ENCODE measurements around the gene TTC29.
"Not testable (repeated sequence)": the region's sequence is repeated elsewhere in the genome, so short reads cannot be mapped to it uniquely, and the experiment has no call there.

The TTC29 gene

DNA sequence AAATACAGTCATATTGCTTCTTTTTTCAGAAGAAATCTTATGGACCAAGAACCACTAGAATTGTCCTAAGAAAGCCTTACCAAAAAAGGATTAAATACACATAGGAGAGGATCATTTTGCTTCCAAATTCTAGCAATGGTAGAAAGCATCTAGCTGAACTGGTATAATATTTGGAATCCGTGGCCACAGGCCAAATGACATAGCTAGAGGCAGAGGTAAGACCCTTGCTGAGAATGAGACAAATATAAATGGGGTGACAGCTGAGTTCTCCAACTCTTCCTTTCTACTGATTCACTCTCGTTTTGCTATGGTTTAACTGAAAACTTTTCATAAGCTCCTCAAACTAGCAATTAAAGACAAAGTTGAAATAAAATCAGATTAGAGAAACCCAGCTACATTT, 150.0 kb downstream of the TTC29 start:
- Histone ChIP-seq H3K36me3 (ENCODE audit: control insufficient read depth, insufficient read depth, low read length, severe bottlenecking) (no peaks in the 10 kb centered on the region), H3K9me3 (ENCODE audit: control insufficient read depth, low read length) (no peaks in the 10 kb centered on the region), H3K4me3 (ENCODE audit: low read length) (no peak overlapping the region), H3K4me1 (ENCODE audit: control insufficient read depth, insufficient read depth, low read length) (no peaks in the 10 kb centered on the region), H3K9ac (ENCODE audit: low read length) (no peak overlapping the region), H3K27me3 (replicated peaks; ENCODE audit: control insufficient read depth, insufficient read depth, low read length) (no peaks in the 10 kb centered on the region)
- DNase-seq (ENCODE audit: low read depth) = no peak

DNA sequence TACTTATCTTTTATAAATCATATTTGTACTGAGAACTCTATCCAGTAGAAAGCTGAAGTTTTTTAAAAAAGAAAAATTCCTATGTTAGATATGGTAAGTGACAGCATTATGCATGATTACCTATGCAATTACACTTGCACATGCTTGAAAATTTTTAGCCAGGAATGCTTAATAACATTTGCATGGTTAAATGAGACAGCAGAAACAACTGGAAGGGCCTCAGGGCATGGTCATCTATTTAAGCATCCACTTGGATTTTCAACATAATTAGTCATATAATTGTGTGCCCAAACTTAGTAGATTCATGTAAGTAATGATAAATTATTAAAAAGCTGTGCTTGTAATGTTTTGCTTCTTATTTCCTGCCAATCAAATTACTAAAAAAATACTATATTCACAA, 151.9 kb downstream of the TTC29 start:
- Histone ChIP-seq H3K36me3 (ENCODE audit: control insufficient read depth, insufficient read depth, low read length, severe bottlenecking) (no peaks in the 10 kb centered on the region), H3K9me3 (ENCODE audit: control insufficient read depth, low read length) (no peaks in the 10 kb centered on the region), H3K4me3 (ENCODE audit: low read length) (no peak overlapping the region), H3K27me3 (replicated peaks; ENCODE audit: control insufficient read depth, insufficient read depth, low read length) (no peaks in the 10 kb centered on the region), H3K4me1 (ENCODE audit: control insufficient read depth, insufficient read depth, low read length) (no peaks in the 10 kb centered on the region), H3K9ac (ENCODE audit: low read length) (no peak overlapping the region)
- DNase-seq (ENCODE audit: low read depth) = no peak

DNA sequence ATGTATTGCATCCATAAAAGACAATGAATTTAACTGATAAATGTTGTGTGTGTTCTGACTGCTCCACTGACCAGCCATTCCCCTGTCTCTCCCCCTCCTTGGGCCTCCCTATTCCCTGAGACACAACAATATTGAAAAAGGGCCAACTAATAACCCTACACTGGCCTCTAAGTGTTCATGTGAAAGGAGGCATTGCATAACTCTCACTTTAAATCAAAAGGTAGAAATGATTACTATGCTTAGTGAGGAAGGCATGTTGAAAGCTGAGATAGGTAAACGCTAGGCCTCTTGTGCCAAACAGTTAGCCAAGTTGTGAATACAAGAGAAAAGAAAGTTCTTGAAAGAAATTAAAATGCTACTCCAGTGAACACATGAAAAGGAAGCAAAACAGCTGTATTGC, 154.2 kb downstream of the TTC29 start:
- Histone ChIP-seq H3K4me1 (ENCODE audit: control insufficient read depth, insufficient read depth, low read length) (no peaks in the 10 kb centered on the region), H3K9ac (ENCODE audit: low read length) (no peak overlapping the region), H3K9me3 (ENCODE audit: control insufficient read depth, low read length) (no peaks in the 10 kb centered on the region), H3K27me3 (replicated peaks; ENCODE audit: control insufficient read depth, insufficient read depth, low read length) (no peaks in the 10 kb centered on the region), H3K36me3 (ENCODE audit: control insufficient read depth, insufficient read depth, low read length, severe bottlenecking) (no peaks in the 10 kb centered on the region), H3K4me3 (ENCODE audit: low read length) (no peak overlapping the region)
- no peak for DNase-seq (ENCODE audit: low read depth)

DNA sequence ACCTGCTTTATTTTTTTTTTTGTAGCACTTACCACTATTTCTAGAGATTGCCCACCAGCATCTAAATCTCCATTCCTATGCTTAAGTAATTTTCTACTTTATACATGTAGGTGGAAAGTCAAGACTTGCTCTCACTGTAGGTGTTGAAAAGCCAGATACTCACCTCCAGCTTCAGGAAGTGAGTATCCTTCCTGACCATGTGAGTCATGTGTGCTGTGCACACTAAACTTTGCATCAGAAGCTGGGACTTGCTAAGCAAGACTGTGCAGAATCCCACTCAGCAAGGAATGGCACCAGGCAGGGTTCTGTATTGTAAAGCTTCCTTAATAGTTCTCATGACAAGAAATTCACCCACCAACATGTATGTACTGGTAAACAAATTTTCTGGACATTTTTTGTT, 155.1 kb downstream of the TTC29 start:
- Histone ChIP-seq H3K9ac (ENCODE audit: low read length) (no peak overlapping the region), H3K4me3 (ENCODE audit: low read length) (no peak overlapping the region), H3K4me1 (ENCODE audit: control insufficient read depth, insufficient read depth, low read length) (no peaks in the 10 kb centered on the region), H3K36me3 (ENCODE audit: control insufficient read depth, insufficient read depth, low read length, severe bottlenecking) (no peaks in the 10 kb centered on the region), H3K27me3 (replicated peaks; ENCODE audit: control insufficient read depth, insufficient read depth, low read length) (no peaks in the 10 kb centered on the region), H3K9me3 (ENCODE audit: control insufficient read depth, low read length) (no peaks in the 10 kb centered on the region)
- no peak for DNase-seq (ENCODE audit: low read depth)

DNA sequence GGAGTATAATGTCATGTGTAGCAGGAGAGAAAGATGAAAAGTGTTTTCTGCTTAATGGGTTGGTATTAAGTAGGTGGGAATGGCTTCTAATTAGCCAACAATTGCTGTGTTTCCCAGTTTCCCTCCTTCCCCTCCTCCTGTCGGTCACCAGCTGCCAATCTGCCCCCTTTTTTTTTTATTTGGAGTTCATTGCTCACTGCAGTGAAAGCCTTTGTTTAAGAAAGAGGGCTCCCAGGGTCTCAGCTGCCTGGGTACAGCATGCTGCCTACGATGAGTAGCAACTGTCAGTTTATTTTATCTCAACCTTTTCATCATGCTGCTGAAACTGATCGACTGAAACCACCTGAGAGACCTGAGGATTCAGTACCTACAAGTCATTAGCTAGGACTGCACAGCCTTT, 157.9 kb downstream of the TTC29 start:
- no peak overlapping the region for H3K4me3 ChIP-seq (ENCODE audit: low read length)
- H3K27me3 ChIP-seq (replicated peaks; ENCODE audit: control insufficient read depth, insufficient read depth, low read length) = no peaks in the 10 kb centered on the region
- DNase-seq (ENCODE audit: low read depth) = no peak
- H3K9ac ChIP-seq (ENCODE audit: low read length) = no peak overlapping the region
- no peaks in the 10 kb centered on the region for H3K4me1 ChIP-seq (ENCODE audit: control insufficient read depth, insufficient read depth, low read length)
- no peaks in the 10 kb centered on the region for H3K9me3 ChIP-seq (ENCODE audit: control insufficient read depth, low read length)
- H3K36me3 ChIP-seq (ENCODE audit: control insufficient read depth, insufficient read depth, low read length, severe bottlenecking) = no peaks in the 10 kb centered on the region

DNA sequence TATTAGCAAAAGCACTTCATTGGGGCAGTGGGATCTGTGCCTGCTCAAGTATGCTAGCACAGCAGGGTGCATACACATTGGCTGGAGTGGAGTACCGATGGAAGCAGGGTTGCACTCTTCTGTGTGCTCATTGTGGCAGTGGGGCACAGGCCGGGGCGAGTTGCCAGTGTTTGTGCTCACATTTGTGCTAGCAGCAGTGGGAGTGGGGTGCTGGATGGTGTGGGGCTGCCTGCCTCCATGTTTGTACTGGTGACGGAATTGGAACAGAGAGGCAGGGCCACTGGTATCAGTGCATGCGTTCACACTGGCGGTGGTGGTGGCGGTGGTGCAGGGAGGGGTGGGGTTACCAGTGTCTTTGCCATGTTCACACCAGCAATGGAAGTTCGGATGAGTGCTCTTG, 169.0 kb downstream of the TTC29 start:
- no peaks in the 10 kb centered on the region for H3K36me3 ChIP-seq (ENCODE audit: control insufficient read depth, insufficient read depth, low read length, severe bottlenecking)

DNA sequence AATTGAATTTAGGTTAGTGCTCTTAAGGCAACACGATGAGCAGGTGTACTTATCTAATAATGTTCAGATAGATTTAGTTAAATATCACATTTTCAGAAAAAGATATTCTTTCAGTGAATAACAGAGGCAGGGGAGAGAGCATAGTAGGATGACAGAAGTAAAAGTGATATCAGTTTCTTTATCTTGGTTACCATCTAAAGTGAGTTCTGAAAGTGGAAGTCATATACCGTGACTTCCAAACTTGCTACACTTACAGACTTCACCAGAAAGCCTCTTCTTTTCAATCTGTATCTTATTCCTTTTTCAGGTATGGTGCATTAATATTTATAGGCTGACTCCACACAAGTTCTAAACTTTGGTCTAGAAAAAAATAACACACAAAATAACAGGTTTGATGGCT, 182.1 kb downstream of the TTC29 start:
- no peaks in the 10 kb centered on the region for H3K27me3 ChIP-seq (replicated peaks; ENCODE audit: control insufficient read depth, insufficient read depth, low read length)
- H3K4me1 ChIP-seq (ENCODE audit: control insufficient read depth, insufficient read depth, low read length) = no peaks in the 10 kb centered on the region
- DNase-seq (ENCODE audit: low read depth) = no peak
- no peaks in the 10 kb centered on the region for H3K9me3 ChIP-seq (ENCODE audit: control insufficient read depth, low read length)
- H3K9ac ChIP-seq (ENCODE audit: low read length) = no peak overlapping the region
- H3K36me3 ChIP-seq (ENCODE audit: control insufficient read depth, insufficient read depth, low read length, severe bottlenecking) = no peaks in the 10 kb centered on the region
- no peak overlapping the region for H3K4me3 ChIP-seq (ENCODE audit: low read length)

More for the DNA sequence above, 169.0 kb downstream of the TTC29 start:
- DNase-seq (ENCODE audit: low read depth) = no peak
- Histone ChIP-seq H3K9ac (ENCODE audit: low read length) (no peak overlapping the region), H3K27me3 (replicated peaks; ENCODE audit: control insufficient read depth, insufficient read depth, low read length) (no peaks in the 10 kb centered on the region), H3K9me3 (ENCODE audit: control insufficient read depth, low read length) (no peaks in the 10 kb centered on the region), H3K4me1 (ENCODE audit: control insufficient read depth, insufficient read depth, low read length) (no peaks in the 10 kb centered on the region), H3K4me3 (ENCODE audit: low read length) (no peak overlapping the region)

DNA sequence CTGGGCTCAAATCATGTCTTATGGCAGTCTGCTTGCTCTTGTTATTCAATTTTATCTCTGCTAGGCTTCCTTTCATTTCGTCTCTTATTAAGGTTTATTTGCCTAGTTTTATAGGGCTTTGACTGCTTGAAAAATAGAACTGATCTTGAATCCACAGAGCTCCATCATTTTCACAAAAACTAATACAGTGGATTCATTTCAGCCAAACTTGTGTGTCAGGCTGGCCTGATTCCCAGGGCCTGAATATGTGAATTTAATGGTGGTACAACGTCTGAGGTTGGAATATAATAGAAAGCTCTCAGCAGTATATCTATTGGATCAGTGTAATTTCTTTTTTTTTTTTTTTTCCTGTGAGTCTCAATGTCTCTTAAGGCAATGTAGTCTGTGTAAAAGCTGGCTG, 183.6 kb downstream of the TTC29 start:
- no peak for DNase-seq (ENCODE audit: low read depth)
- H3K36me3 ChIP-seq (ENCODE audit: control insufficient read depth, insufficient read depth, low read length, severe bottlenecking) = no peaks in the 10 kb centered on the region
- H3K27me3 ChIP-seq (replicated peaks; ENCODE audit: control insufficient read depth, insufficient read depth, low read length) = no peaks in the 10 kb centered on the region

DNA sequence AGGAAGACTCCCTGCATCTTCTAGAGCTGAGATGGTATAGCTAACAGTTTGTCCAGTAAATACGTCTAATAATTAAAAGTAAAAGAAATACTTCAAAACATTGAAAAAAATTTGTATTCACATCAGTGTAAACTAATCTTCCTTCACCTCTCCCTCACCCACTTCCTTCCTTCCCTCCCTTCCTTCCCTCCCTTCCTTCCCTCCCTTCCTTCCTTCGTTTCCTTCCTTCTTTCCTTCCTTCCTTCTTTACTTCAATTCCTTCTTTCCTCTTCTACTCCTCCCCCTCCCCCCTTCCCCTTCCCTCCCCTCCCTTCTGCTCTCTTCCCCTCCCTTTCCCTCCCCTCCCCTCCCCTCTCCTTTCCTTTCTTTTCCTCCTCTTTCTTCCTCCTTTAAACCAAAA, 203.2 kb downstream of the TTC29 start:
- no peak overlapping the region for H3K4me3 ChIP-seq (ENCODE audit: low read length)
- H3K36me3 ChIP-seq (ENCODE audit: control insufficient read depth, insufficient read depth, low read length, severe bottlenecking) = no peaks in the 10 kb centered on the region
- H3K4me1 ChIP-seq (ENCODE audit: control insufficient read depth, insufficient read depth, low read length) = no peaks in the 10 kb centered on the region
- H3K27me3 ChIP-seq (replicated peaks; ENCODE audit: control insufficient read depth, insufficient read depth, low read length) = peaks cover 6% of the 10 kb centered on the region
- no peaks in the 10 kb centered on the region for H3K9me3 ChIP-seq (ENCODE audit: control insufficient read depth, low read length)
- H3K9ac ChIP-seq (ENCODE audit: low read length) = no peak overlapping the region
- no peak for DNase-seq (ENCODE audit: low read depth)

More for the DNA sequence above, 183.6 kb downstream of the TTC29 start:
- H3K9me3 ChIP-seq (ENCODE audit: control insufficient read depth, low read length) = peaks cover 4% of the 10 kb centered on the region
- no peak overlapping the region for H3K9ac ChIP-seq (ENCODE audit: low read length)
- H3K4me1 ChIP-seq (ENCODE audit: control insufficient read depth, insufficient read depth, low read length) = no peaks in the 10 kb centered on the region
- no peak overlapping the region for H3K4me3 ChIP-seq (ENCODE audit: low read length)

DNA sequence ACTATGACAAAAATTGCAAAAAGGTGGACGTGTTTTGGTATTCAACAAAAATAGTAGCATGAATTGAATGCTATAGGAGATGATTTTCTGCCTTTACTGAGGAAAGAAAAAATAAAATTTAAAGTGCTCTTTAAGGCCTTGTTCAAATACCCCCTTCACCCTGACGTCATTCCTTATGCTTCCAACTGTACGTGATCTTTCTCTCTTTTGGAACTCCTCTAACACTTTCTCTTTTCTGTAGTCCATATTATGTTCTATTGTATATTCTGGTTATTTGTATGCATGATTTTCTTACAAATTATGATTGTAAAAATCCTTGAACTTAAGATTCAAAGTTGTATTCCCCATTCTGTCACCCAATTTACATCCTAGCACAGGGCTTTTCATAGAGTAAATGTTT, 206.5 kb downstream of the TTC29 start:
- peaks cover 6% of the 10 kb centered on the region for H3K27me3 ChIP-seq (replicated peaks; ENCODE audit: control insufficient read depth, insufficient read depth, low read length)
- H3K9me3 ChIP-seq (ENCODE audit: control insufficient read depth, low read length) = no peaks in the 10 kb centered on the region
- no peak for DNase-seq (ENCODE audit: low read depth)
- H3K4me1 ChIP-seq (ENCODE audit: control insufficient read depth, insufficient read depth, low read length) = no peaks in the 10 kb centered on the region
- H3K36me3 ChIP-seq (ENCODE audit: control insufficient read depth, insufficient read depth, low read length, severe bottlenecking) = no peaks in the 10 kb centered on the region
- H3K9ac ChIP-seq (ENCODE audit: low read length) = no peak overlapping the region
- no peak overlapping the region for H3K4me3 ChIP-seq (ENCODE audit: low read length)

DNA sequence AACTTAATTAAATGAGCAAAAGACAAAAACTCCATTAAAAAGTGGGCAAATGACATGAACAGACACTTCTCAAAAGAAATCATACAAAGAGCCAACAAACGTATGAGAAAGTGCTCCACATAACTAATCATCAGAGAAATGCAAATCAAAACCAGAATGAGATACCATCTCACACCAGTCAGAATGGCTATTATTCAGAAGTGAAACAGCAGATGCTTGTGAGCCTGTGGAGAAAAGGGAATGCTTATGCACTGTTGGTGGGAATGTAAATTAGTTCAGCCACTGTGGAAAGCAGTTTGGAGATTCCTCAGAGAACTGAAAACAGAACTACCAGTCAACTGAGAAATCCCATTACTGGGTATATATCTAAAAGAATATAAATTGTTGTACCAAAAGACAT, 222.1 kb downstream of the TTC29 start:
- DNase-seq (ENCODE audit: low read depth) = not testable (repeated sequence)

DNA sequence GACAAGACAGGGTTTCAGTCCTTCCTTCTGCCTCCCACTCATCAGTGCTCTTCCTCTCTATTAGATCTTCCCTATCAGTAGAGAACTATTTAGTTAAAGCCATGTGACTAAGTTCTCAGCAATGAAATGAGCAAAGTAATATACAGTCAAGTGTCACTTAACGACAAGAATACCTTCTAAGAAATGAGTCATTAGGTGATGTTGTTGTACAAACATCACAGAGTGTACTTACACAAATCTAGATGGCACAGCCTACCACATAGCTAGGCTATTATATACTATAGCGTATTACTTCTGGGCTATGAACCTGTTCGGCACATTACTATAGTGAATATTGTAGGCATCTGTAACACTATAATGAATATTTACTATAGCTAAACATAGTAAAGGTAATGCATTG, 235.7 kb downstream of the TTC29 start:
- Histone ChIP-seq H3K4me1 (ENCODE audit: control insufficient read depth, insufficient read depth, low read length) (no peaks in the 10 kb centered on the region), H3K9ac (ENCODE audit: low read length) (no peak overlapping the region), H3K27me3 (replicated peaks; ENCODE audit: control insufficient read depth, insufficient read depth, low read length) (no peaks in the 10 kb centered on the region), H3K4me3 (ENCODE audit: low read length) (no peak overlapping the region), H3K9me3 (ENCODE audit: control insufficient read depth, low read length) (no peaks in the 10 kb centered on the region), H3K36me3 (ENCODE audit: control insufficient read depth, insufficient read depth, low read length, severe bottlenecking) (no peaks in the 10 kb centered on the region)
- DNase-seq (ENCODE audit: low read depth) = no peak

More for the DNA sequence above, 222.1 kb downstream of the TTC29 start:
- not testable (repeated sequence) for H3K4me1 ChIP-seq (ENCODE audit: control insufficient read depth, insufficient read depth, low read length); H3K27me3 ChIP-seq (replicated peaks; ENCODE audit: control insufficient read depth, insufficient read depth, low read length); H3K9ac ChIP-seq (ENCODE audit: low read length); H3K4me3 ChIP-seq (ENCODE audit: low read length); H3K36me3 ChIP-seq (ENCODE audit: control insufficient read depth, insufficient read depth, low read length, severe bottlenecking); H3K9me3 ChIP-seq (ENCODE audit: control insufficient read depth, low read length)

Measured in adipocyte (in vitro differentiated cells).